Activated CD4-positive, alpha-beta T cell treated with anti-CD3 and anti-CD28 coated beads, Interleukin-2, amount 50 U/mL, for 1 hour (primary cell): ENCODE results near the gene TMEM53.
"Not testable (repeated sequence)": the region's sequence is repeated elsewhere in the genome, so short reads cannot be mapped to it uniquely, and the experiment has no call there.

ENCODE experiments used
- DNase-seq: peaks from one replicate; pipeline ENCODE4 v3.0.0-alpha.2; 2020

Gene TMEM53

DNA sequence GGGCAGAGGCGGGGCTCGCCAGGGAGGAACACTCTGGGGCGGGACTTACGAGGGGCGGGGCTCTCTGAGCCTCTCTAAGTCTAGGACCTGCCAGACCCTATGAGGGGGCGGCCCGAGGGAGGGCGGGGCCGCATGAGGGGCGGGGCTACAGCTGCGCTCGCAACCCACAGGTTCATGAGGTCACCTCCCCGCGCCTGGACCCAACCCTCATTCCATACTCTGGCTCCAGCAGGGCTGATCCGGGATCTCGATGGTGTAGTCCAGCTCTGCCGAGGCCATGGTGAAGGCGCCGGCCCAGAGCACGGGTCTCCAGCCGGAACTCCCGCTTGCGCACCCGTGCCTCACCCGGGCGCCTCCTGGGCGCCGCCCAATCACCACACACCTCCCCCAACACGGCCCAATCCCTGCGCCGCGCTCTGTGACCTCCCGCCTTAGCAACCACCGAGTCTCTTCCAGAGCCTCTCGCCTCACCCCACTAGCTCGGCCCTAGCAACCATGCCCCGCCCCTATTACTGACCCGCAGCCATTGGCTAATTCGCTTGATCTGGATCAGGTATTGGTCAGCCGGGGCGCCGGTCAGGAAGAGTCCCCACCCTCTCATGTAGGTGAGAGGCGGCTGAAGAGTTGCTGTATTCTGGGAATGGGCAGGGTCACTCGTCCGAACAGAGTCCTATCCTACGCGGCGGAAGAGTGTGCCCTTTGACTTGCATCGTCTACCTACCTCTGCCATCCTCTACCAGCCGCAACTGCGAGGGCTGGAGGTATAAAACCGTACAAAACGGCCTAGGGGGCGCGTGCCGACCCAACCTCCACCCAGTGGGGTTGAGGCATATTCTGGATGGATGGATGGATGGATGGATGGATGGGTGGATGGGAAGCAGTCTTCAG is at the start of gene TMEM53, which contains the start of gene ARMH1:
TSS of gene TMEM53 (minus strand) at position 369 of the 888 bp plus-strand sequence. CDS start at position 279, 90 bp downstream.
TSS of gene ARMH1 (plus strand) at position 602 of the 888 bp plus-strand sequence. CDS start 14,984 bp downstream, outside the sequence.
- peak; percentile 95 for DNase-seq

DNA sequence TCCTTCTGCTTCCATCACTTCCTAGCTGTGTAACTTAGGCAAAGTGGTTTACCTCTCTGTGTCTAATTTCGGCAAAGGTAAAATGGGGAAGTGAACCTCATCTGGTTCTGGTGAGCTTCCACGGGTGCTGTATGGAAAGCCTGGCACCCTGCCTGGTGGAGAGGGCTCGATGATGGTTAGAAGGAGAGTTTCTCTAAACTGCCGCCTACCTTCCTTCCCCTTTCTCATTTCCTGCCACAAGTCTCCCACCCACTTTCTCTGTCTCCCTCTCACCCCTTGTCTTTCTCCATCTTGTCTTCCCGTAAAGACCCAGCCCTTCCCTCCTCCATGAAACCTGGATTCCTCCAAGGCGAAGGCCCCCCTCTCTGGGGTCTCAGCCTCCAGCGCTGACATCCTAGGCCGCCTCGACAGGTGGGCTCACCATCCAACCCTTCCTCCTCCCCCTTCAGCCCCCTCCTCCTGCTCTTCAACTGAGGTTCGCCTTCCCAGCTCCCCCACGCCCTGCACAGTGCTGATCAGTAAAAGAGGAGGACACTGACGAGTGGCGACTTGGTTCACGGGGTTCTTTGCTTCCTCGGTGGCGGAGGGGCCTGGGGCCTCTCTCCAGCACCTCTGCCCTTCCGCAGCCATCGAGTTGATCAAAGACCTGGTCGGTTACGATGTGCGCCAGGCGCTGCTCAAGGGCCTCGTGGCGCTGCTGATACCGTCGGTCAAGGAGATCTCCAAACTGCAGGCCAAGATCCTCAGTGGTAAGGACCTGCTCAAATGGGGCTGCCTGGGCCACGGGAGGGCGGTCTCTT is 49.4 kb upstream of the TMEM53 start:
- DNase-seq: peak; percentile 29

DNA sequence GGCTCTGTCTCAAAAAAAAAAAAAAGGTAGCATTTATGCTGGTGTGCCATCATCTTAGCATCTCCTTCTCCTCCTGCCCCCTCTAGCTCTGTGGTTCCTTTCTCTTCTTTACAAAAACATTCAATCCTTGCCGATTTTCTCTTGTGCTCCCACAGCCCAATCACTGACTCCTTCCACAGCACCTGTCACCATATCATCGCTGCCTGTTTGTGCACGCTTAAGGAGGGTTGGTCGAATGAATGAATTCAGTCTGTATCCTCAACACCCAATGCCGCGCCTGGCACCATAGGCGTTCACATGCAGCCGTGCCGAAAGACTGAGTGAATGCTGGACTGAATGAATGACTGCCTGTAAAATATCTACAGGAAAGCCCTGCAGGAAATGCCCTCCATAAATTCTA is 48.8 kb upstream of the TMEM53 start:
- no peak for DNase-seq

DNA sequence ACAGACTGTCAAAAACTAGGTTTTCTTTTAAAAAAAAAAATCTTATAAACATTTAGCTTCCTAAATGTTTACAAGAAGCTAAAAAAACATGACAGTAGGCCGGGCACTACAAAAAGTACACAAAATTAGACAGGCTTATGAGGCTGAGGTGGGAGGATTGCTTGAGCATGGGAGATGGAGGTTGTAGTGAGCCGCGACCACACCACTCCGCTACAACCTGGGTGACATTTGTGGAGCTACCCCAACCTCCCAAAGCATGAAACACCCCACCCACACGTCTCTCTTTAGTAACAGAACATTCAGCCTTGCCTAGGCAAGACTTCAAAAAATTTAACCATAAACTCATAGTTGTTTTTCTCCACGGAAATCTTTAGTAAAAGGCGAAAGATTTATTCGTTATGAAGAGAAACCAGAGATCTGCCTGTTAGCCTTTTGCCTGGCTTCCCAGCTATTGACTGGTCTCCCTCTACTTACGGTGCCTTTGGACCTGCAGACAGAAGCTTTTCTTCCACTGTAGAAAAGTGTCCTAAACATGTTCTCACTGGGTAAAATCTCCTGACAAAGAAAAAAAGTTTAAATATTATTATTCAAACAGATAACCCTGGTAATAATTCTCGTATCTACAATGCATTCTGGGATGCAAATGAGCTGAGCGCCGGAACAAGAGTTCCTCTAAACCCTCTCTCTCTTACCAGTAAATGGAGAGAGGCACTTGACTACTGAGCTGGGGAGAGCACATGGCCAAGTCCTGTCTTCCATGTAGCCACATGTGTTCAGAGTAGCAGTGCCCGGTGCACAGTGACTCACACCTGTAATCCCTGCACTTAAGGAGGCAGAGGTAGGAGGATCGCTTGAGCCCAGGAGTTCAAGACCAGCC is 47.4 kb upstream of the TMEM53 start:
- peak; percentile 61 for DNase-seq

DNA sequence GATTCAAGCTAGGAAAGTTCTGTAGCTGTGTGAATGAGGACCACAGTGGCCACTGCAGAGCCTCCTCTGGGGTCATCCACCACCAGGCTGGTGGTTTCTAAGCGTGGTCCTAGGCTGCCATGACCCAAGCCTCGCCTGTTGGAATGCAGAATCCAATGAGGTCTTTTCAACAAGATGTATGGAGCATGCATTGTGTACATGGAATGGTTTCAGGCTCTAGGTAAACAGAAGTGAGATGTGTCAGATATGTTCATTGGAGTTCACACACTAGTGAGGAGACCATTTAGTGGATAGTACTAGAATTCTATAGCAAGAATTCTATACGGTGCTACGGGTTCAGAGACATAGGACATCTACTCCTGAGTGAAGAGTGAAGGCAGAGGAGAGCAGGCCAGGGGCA is 46.0 kb upstream of the TMEM53 start:
- DNase-seq: no peak

DNA sequence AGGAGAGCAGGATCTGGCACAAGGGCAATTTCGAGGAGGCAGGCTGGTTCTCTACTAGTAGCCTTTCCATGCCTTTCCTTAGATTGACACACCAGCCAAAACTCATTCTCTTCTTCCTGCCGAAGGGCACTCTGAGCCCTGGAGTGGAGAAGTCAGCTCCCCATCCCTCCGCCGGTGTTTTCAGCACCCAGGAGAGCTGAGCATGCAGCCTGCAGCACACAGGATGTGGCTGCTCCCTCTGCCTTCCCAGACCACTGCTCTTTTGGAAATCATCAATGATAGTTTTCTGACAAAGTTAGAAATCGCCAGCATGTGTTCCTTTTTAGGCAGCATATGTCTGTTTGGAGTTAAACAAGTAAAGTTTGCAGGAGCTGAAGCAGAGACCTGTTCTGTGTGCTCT is 45.0 kb upstream of the TMEM53 start:
- DNase-seq: no peak

DNA sequence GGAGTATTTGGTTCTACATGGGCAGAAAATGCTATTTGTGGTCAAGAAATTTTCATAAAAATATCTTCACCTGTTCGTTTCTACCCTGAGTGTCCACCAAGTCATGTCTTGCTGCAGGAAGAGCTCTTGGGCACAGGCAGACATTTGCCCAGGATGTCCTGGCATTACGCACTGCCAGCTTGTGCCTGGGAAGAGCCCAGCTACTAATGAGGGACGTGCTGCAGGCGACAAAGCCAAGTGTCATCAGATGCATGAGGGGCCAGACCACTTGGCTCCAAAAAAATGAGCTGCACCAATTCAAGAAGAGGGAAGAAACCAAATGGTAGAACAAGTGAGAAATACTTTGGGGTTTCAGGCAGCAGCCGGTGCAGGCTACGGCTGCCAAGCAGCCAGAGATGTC is 43.8 kb upstream of the TMEM53 start:
- DNase-seq: no peak

DNA sequence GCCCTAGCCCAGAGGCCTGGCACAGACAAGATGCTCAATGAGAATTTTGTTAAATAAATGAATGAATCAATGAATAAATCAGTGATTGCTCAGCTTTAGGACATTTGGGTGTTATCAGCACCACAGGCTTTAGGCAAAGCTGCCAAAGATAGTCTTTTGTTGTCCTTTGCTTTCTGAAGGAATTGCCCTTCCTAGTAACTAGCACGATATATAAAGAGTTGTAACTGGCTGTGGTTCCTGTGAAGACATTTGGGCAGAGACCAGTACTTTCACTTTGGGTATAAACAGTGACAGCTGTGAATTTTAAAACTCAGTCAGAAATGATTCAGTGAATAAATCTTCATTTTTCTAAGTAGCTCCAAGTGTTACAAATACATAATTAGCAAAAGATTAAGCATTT is 43.4 kb upstream of the TMEM53 start:
- DNase-seq: no peak

DNA sequence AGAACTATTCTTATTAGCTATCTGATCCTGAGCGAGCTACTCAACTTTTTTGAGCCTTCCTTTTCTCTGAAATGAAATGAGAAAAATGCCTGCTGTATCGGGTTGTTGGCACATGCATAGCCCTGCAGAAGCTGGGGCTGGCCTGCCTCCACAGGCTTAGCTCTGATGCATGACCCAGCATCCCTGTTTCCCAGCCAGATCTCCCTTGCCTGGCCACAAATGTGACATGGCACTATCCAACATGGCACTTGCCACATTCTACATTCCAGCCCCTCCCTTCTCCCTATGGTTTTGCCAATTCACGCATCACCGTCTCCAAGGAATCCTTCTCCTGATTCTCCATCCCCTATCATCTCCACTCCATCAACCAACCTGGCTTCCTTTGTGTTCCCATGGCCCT is 42.9 kb upstream of the TMEM53 start:
- DNase-seq: no peak

DNA sequence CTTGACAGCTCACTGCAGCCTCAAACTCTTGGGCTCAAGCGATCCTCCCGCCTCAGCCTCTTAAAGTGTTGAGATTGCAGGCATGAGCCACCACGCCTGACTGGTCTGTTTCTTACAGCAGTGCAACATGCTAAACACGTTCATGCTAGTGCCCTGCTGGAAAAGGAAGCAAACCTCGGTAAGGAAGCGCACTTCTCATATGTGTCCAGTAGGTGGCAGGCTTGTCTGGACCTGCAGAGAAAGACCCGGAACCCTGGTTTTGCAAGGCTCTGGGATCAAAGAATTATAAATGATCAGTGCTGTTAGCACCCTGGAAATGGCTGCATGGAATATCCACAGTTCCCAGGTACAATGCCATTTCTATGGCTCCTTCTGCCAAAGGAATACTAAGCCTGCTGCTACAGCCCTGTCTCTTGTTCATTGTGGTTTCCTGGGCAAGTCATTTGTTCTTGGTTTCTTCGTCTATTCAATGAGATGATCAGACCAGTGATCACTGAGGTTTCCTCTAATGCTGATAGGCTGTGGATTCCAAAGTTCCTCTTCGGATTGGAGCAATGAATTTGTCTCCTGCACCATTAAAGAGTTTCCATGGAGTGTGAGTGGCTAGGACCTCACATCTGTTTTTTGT is 40.8 kb upstream of the TMEM53 start:
- DNase-seq: peak; percentile 60

DNA sequence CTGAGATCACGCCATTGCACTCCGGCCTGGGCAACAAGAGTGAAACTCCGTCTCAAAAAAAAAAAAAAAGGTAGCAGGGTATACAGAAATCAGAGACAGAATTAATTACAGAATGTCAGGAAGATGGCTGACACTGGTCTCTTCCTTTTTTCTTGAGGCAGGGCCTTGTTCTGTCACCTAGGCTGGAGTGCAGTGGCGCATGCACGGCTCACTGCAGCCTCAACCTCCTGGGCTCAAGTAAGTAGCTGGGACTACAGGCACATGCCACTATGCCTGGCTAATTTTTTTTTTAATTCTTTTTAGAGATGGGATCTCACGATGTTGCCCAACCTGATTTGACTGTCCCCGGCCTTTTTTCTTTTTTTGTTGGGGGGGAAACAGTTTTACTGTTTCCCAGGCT is 40.3 kb upstream of the TMEM53 start:
- no peak for DNase-seq

DNA sequence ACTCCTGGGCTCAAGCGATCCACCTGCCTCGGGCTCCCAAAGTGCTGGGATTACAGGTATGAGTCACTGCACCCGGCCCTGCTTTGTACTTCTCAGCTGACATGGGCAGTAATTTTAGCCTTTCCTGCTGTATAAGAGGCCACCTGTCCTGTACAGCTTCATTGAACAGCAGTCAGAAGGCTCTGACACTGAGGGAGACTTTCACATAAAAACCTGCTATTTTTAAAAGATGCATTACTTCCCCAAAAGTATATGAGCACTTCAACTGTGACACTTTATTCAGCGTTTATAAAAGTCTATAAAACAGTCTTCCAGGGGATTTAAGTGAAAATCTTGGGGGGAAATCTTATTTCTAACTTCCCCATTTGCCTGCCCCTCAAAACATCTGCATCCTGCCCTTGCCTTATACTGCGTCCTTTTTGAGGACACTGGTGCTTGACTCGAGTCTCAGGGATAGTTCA is 39.1 kb upstream of the TMEM53 start:
- DNase-seq: no peak

DNA sequence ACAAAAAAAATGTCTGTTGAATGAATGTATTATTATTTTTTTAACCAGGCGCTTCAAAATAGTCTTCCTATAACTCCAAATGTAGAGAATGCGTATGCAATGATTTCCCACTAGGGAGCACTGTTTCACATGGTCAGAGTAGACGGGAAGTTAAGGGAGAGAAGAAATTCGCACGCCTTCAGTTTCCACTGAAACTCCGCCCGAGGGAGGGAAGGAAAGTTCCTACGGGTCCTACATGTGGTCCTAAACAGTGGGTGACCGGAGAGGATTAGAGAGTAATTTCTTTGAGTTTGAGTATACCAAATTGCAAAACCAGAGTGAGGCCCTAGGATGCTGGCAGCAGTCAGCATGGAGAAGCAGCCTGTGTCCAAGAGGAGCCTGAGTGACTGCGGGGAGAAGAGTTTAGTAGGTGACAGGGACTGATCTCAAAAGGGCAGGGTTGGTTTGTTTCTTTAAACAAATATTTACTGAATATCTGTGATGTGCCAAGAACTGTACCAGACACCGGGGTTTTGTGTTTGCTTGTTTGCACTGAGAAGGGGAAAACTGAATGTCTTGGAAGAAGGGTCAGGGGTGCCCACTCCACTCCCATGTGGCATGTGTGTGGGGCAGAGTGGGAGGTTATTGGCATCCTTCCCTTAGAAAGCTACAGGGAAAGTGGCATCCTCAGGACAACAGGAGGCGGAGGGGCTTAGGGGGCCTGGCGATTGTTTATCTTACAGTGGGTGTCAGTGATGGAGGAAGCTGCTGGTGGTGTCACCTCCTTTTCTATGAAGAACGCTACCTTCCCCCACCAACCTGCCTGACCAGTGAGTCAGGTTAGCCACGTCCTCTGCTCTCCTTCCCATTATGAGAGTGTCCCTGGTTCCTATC is 33.9 kb upstream of the TMEM53 start:
- DNase-seq: no peak

DNA sequence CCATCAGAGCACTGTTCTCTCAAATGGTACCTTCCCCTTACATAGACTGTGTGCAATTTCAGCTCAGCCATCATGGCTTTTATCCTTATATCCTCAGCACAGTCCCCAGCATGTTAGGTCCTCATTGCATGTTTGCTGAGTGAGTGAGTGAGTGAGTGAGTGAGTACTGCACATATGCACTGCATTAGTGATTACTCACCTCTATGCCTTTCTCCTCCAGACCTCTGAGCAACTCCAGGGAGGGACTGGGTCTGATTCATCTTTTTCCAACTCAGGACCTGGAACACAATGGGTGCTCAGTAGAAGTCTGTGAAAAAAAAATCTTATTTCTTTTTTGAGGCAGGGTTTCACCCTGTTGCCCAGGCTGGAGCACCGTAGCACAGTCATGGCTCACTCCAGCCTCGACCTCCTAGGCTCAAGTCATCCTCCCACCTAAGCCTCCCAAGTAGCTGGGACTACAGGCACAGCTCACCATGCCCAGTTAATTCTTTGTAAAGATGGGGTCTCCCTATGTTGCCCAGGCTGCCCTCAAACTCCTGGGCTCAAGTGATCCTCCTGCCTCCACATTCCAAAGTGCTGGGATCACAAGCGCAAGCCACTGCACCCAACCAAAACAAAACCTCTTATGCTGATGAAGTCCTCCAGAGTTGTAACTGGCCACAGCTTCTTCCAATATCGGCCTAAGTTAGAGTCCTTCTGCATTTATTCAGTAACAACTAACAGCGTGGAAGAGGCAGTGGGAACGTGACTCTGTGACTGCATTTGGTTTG is 33.0 kb upstream of the TMEM53 start:
- DNase-seq: no peak

DNA sequence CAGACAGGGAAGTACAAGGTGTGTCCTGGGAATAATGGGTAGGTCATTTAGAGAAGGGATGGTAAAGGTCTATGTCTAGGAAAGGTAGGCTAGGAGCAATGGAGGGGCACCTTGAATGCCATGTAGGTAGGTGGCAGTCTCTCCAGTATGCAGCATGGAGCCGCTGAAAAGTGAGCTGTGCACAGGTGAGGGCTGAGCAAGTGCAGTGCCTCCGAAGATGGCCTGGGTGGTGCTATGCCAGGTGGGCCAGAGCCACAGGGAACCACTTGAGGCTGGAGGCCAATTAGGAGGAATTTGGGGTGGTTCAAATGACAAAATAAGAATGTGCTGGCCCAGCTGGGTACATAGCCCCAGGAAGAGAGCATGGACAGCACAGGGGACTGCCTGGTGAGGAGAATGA is 31.7 kb upstream of the TMEM53 start:
- DNase-seq: no peak

DNA sequence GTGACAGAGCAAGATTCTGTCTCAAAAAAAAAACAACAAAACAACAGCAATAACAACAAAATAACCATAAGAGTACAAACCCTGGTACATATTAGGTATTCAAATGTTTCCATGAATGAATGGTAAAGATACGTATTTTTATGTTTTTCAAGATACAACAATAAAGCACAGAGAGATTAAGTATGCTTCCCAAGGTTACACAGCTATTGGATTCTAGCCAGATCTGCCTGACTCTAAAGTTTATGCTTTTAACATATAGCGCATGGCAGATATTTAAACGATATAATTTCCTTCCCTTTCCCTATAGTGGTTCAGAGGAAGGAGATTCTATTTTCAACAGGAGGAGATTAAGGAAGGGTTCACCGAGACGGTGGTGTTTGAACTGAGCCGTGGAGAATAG is 31.2 kb upstream of the TMEM53 start:
- DNase-seq: no peak

DNA sequence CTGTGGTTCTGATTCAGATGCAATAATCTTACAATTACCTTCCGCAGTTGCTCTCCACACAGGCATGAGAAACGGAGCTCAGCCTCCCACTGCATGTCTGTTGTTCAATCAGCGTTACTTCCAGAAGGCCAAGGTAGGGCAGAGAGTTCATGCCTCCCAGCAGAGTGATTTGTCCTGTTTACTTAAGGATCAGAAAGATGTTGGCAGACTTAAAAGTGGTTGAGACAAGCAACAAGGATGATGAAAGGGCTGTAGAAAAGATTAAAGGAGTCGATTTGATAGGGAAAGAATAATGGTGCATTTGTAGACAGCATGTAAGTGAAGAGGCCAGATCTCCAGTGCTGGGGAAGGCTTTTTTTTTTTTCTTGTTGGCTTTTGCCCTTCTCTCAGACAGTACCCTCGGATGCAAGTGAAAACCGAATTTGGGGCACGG is 26.9 kb upstream of the TMEM53 start:
- no peak for DNase-seq

DNA sequence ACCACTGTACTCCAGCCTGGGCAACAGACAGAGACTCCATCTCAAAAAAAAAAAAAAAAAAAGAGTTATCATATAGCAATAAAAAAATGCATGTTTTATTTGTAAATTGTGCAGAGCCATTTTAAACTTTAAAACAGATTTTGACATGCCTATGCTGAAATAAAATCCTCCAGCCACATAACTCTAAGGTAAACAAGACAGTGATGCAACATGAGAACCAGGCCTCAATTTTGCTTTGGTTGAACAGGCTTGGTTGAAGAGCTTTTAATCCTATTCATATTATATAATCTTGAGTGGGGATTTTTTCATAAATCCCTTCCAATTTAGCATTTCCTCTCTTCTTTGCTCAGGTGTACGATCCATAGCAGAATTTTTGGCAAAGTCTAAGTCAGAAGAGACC is 26.3 kb upstream of the TMEM53 start:
- no peak for DNase-seq

DNA sequence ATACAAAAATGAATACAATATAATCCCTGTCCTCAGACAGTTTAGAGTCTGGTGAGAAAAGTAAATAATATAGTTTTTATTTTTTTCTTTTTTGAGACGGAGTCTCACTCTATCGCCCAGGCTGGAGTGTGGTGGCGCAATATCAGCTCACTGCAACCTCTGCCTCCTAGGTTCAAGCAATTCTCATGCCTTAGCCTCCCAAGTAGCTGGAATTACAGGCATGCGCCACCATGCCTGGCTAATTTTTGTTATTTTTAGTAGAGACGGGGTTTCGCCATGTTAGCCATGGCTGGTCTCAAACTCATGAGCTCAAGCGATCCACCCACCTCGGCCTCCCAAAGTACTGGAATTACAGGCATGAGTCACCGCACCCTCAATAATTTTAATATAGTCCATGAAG is 25.1 kb upstream of the TMEM53 start:
- DNase-seq: not testable (repeated sequence)

DNA sequence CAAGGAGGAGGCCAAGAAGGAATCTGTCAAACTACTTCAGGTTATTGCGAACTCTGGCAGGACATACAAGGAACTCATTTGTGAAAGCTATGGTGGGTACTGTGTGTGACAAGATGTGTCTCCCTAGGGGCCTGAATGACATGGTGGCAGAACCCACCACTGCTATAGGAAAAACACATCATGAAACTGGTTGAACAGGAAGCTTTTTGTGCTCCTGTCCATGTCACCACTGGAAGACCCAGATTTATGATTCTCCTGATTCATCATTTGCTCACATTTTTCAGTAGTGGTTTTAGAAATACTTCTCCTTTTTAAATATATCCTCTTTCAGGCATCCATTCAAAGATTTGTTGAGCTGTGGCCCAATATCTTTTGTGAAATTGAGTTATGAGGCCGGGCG is 23.9 kb upstream of the TMEM53 start:
- no peak for DNase-seq
